Measurements from ENCODE around the gene DCST2.
"Not testable (repeated sequence)": the region's sequence is repeated elsewhere in the genome, so short reads cannot be mapped to it uniquely, and the experiment has no call there.

DNA sequence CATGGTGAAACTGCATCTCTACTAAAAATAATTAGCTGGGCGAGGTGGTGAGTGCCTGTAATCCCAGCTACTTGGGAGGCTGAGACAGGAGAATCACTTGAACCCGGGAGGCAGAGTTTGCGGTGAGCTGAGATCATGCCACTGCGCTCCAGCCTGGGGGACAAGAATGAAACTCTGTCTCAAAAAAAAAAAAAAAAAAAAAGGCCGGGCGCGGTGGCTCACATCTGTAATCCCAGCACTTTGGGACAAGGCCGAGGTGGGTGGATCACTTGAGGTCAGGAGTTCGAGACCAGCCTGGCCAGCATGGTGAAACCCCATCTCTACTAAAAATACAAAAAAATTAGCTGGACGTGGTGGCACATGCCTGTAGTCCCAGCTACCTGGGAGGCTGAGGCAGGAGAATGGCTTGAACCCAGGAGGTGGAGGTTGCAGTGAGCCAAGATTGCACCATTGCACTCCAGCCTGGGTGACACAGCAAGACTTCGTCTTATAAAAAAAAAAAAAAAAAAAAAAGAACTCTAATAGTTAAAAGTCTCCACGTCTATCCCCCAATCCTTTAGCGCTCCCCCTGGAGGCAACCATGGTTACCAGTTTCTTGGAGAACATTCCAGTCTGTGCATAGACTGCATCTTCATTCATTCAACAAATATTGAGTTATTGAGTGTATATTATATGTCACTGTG is 38.1 kb downstream of the DCST2 start:
- not testable (repeated sequence) for TF ChIP-seq POLR2A (IDR thresholded peaks at IDR 0.05; ENCODE audit: low read depth, low read length); POLR2AphosphoS5 (IDR thresholded peaks at IDR 0.05; ENCODE audit: low read depth, low read length); TAF1 (IDR thresholded peaks at IDR 0.05; ENCODE audit: borderline replicate concordance, low read depth, low read length)

All from GM12892 (cell line).